Stimulated activated CD8-positive, alpha-beta memory T cell treated with anti-CD3 and anti-CD28 coated beads, Interleukin-4, amount 100 ng/mL, for 1 hour (primary cell): Measurements from ENCODE around the gene CREBL2.

Source experiments
- DNase-seq, 2 donors: peaks; one replicate each; pipeline ENCODE4 v3.0.0-alpha.2; 2020; ENCODE audit warnings: low read depth in 2 of 2, low spot score in 1 of 2

CREBL2 gene

GRCh38 chr12:12671850-12672660 lies 60.4 kb downstream of the CREBL2 start:
- DNase-seq, result no peak

- no peak for DNase-seq
Observed at GRCh38 chr12:12673296-12673695, 61.6 kb downstream of the CREBL2 start.

GRCh38 chr12:12676605-12677004 lies 64.9 kb downstream of the CREBL2 start:
- no peak for DNase-seq

GRCh38 chr12:12681061-12681765 lies 69.5 kb downstream of the CREBL2 start:
- no peak for DNase-seq

- DNase-seq, result no peak
Observed at GRCh38 chr12:12682284-12682683, 70.6 kb downstream of the CREBL2 start.

- DNase-seq, result no peak
Observed at GRCh38 chr12:12683136-12683697, 71.5 kb downstream of the CREBL2 start.

- DNase-seq, result no peak
Observed at GRCh38 chr12:12683725-12684124, 72.0 kb downstream of the CREBL2 start.

- no peak for DNase-seq
Observed at GRCh38 chr12:12684375-12685106, 72.9 kb downstream of the CREBL2 start.

GRCh38 chr12:12685305-12685704 lies 73.6 kb downstream of the CREBL2 start:
- no peak for DNase-seq

- DNase-seq, result no peak
Observed at GRCh38 chr12:12686472-12686871, 74.8 kb downstream of the CREBL2 start.

- DNase-seq, result no peak
Observed at GRCh38 chr12:12686925-12687324, 75.2 kb downstream of the CREBL2 start.

- DNase-seq, result no peak
Observed at GRCh38 chr12:12689647-12690300, 78.1 kb downstream of the CREBL2 start.

GRCh38 chr12:12691549-12691948 lies 79.9 kb downstream of the CREBL2 start:
- no peak for DNase-seq

GRCh38 chr12:12693111-12693671 lies 81.5 kb downstream of the CREBL2 start:
- no peak for DNase-seq
